ENCODE results near the gene DNM3.

DNM3 gene

DNA sequence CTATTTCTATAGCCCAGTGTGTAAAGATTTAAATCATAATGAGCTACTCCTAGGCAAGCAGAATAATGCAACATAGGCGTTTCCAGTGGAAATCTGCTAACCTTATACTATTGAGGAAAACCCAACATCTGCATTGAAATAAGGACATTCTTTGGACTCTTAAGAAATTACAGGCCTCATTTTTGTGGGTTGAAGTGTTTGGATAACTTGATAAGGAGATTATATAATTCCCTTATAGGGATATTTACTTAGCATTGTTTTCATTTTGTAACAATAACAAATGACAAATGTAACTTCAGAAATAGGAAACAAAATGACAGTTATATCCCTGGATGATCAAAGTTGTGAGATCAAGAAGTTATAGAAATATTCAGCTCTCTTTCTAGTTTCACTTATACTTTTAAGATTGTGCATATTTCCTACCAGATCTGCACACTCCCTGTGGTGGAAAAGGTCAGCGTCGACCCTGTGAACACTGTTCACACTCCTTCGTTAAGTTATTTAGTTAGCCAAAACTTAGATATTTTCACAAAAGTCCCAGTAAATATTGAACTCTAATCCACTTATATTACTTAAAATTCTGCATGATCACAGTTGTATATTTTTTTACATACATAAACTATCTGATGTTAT is 294.8 kb downstream of the DNM3 start:
- DNase-seq (ENCODE audit: low read depth in 2 of 2, low spot score in 1 of 2): no peak

DNA sequence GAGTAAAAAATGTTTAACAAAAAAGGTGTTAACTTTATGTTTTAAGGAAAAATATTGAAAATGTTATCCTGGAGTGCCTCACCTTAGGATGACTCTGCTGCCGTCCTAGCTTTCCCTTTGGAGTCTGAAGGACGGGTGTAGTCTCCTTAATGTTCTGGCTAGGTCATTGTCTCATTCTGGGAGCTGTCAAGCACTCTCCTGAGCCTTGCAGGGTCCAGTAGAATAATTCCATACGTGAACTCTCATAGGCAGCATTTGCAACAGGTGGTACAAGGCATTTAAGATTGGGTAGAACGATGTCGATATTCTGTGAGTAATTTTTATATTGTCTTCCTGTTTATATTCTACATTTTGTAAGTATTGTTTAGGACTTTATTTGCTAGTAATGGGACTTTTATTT is 295.6 kb downstream of the DNM3 start:
- DNase-seq (ENCODE audit: low read depth in 2 of 2, low spot score in 1 of 2): no peak

DNA sequence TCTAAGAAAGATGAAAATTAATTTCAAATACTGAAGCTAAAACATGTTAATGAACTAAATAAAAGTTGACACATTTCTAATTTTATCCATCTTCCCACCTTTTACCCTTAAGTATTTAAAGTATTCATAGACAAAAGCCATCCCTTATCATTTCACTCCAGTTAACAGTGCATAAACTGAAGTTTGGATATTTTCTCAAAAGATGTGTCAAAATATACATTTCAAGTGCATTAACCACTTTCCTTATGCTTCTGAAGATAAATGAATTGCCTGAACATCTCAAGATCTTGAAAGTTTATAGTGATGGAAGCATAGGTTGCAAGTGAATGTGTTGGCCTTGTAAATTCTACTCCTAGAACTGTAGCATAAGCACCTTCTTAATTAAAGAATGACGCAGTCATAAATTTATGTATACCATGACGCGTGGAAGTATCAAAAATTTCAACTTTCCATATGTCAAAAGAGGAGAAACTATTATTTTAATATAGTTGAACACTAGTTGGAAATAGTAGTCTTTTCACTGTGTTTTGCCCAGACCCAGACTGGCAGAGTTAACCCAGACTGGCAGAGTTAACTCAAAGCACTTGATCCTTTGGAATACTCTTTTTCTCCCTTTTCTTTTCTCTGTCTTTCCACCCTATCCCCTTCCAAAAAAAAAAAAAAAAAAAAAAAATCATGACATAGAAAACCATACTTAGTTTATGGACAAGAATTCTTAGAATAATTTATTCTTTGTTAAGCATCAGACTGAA is 296.6 kb downstream of the DNM3 start:
- no peak for DNase-seq (ENCODE audit: low read depth in 2 of 2, low spot score in 1 of 2)

DNA sequence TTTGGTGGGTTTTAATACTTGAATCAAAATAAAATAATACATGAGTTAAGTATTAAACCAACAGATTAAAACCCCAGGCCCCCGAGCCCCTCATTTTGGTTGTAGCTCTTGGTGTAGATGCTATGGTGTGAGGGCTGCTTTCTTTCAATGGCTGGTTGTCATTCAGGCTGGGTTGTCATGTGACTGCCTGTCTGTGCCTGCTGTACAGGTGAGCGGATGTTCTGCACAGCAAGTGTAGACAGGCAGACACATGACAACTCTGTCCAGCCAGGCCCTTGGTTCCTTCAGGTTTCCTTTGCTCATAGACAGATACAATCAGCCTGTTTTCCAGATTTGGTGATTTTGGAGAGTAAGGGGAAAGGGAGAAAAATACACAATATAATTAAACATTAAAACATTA is 297.3 kb downstream of the DNM3 start:
- no peak for DNase-seq (ENCODE audit: low read depth in 2 of 2, low spot score in 1 of 2)

DNA sequence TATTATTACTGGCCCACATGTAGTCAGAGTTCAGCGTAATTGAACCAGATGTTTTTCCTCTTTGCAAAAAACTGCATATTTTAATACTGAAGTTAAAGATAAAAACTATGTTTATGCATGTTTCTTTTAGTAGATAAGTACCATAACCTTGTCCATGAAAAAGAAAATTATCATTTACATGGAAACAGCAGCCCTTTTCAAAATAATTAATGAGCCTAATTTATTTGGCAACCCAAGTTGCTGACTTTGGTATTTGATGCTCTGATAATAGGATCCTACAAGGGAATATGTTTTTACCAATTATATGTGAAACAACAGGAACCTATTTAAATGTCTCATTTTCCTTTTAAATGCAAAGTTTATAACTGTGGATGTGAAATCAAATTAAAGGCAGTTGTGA is 297.9 kb downstream of the DNM3 start:
- DNase-seq (ENCODE audit: low read depth in 2 of 2, low spot score in 1 of 2): no peak

DNA sequence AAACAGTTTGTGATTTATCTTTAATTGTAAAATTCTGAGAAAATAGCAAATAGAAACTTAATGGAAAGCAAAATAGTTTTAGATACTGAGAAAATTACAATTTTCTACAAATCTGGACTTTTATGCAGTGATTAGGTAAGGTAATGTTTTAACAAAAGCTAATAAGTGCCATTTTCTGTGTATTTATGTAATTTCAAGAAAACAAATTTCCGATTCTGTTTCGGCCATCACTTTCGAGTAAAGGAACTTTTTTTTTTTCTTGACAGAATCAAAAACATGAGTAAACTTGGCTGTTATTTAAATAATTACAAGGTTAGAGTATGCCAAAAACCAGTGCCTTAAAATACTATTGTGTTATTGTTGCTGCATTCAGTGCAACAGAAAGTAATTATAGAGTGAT is 298.8 kb downstream of the DNM3 start:
- DNase-seq (ENCODE audit: low read depth in 2 of 2, low spot score in 1 of 2): no peak

DNA sequence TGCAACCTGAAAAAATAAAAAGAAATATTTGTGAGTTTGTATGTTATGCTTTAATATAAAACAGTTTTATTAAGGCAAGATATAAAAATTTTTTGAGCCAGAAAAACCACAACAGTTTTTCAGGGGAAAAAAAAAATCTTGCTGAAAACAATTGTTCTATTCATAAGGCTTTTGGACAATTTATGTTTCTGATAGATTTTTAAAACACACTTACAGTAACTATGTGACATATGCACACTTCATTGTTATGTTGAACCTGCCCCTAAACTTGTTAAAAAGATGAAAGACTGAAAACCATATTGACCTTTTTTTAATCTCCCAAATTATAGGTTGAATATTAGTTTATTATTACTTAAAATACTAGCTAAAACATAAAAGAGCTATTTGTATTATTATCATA is 299.3 kb downstream of the DNM3 start:
- DNase-seq (ENCODE audit: low read depth in 2 of 2, low spot score in 1 of 2): no peak

DNA sequence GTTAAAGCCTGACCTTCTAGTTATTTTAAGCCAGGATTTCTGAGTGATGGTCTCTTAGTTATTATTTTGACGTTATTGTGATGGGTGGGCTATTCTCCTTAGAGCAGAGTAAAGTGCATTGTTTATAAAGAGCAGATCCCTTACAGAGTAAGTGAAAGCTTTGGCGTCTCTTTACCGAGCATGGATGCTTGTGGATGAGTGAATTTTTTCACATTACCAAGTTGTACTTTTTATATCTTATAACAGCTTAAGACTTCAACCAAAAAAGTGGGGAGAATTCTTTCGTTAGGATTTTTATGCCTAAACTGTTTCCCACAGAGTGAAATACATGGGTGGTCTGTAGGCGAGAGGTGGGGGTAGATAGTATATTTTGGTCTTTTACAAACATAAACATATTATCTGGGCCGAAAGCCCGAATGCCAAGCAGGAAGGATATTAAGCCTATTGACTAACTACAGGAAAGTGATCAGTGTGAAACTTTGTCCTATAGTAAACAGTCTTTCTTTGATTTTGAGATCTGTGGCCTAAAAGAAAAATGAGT is 300.1 kb downstream of the DNM3 start:
- no peak for DNase-seq (ENCODE audit: low read depth in 2 of 2, low spot score in 1 of 2)

DNA sequence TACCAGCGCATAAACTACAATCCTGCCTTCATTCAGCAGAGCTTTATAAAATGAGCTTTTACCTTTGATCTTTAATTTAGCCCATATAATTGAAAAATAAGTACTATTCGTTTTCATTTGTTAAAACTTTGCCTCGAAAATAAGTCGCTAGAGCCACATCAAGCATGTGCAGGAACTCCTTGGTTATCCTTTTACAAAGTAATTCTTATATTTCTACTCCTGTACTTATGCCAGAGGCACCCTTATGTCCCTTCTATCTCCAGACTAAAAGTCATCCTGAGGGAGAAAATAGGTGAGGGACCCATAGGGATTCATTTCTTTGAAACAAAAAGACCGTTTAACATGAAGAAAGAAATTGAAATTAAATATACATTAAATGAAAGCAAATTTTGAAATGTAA is 301.0 kb downstream of the DNM3 start:
- no peak for DNase-seq (ENCODE audit: low read depth in 2 of 2, low spot score in 1 of 2)

DNA sequence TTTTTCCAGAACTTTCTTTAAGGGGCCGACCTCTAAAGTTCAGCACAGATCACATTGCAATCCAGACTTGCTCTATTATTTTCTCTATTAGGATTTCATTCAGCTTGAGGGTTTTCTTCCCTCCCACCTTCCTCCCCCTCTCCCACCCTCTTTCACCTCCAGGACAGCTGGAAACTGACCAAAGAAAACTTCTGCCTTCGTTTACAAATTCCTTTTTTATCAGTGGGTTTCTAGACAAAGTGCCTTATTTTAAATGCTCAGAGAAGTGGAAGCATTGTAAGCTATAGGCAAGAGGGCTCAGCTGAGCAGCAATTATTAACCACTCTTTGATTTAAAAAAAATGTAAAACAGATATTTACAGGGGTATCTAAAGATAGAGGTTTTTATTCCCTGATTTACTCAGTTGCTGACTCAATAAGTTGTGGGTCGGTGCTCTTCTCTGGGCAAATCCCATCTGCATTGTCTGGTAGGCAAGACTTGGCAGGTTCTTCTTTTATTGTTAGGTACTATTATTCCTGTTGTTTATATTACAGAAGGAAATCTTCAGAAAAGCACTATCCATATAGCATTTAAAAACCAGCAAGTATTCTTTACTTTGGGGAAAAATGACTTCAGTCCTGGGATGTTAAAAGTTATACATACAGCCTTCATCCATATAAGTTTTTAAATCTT is 302.2 kb downstream of the DNM3 start:
- DNase-seq (ENCODE audit: low read depth in 2 of 2, low spot score in 1 of 2): no peak

DNA sequence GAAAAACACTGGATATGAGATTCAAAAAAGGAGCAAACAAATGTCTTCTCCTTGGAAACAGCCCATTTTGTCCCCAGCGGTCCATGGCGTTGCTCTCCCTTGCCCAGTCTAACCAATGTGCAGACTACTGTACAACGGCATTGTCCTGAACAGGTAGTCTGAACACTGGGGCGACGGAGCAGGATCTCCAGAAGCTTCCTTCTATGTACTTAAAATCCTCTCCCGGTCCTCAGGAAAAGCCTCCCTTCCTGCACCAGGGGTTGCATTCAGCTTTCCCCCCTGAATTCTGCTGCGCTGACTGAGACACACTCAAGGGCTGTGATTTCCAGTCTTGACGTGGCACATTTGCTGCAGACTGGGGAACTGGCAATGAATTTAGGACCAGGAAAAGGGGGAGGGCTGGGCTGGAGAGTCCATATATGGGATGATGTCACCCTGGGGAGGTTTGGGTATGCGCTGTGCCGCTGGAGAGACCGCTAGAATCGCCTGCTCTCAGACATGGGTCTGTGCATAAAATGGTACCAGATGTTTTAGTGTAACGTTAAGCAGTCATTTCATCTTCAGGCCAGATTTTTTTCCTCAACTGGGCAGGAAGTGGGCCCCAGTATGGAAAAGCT is 303.3 kb downstream of the DNM3 start:
- DNase-seq (ENCODE audit: low read depth in 2 of 2, low spot score in 1 of 2): no peak

DNA sequence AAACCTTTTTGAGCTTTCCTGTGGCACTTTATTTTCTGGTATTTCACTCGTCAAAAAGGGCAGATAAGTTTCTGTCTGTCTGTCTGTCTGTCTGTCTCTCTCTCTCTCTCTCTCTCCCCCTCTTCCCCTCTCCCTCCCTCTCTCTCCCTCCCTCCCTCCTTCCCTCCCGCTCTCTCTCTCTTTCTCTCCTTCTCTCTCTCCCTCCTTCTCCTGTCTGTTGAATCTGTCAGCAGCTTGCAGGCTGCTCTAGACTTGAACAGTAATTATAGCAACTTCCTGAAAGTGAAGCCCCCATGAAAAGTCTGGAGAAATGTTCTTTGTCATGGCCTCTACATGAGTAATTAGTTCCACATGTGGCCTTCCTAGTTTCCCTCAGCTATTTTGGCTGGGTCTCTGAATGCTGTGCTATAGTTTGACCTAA is 303.9 kb downstream of the DNM3 start:
- no peak for DNase-seq (ENCODE audit: low read depth in 2 of 2, low spot score in 1 of 2)

DNA sequence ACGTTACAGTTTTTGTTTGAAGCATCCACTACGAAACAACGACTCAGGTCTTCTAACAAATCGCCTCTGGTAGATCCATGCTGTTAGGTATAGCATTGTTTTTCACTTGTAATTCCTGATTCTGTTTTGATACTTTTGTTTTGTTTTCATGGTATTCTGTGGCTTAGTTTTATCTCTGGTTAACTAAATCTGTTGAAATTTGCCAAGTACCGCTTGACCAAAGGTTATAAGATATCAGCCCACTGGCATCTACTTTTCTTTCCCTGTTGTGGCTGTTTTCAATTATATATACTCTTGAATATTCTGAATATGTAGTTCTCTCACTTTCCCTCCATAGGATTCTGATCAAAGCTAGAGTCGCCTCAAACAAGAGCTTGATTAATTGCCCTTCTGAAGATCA is 304.4 kb downstream of the DNM3 start:
- no peak for DNase-seq (ENCODE audit: low read depth in 2 of 2, low spot score in 1 of 2)

DNA sequence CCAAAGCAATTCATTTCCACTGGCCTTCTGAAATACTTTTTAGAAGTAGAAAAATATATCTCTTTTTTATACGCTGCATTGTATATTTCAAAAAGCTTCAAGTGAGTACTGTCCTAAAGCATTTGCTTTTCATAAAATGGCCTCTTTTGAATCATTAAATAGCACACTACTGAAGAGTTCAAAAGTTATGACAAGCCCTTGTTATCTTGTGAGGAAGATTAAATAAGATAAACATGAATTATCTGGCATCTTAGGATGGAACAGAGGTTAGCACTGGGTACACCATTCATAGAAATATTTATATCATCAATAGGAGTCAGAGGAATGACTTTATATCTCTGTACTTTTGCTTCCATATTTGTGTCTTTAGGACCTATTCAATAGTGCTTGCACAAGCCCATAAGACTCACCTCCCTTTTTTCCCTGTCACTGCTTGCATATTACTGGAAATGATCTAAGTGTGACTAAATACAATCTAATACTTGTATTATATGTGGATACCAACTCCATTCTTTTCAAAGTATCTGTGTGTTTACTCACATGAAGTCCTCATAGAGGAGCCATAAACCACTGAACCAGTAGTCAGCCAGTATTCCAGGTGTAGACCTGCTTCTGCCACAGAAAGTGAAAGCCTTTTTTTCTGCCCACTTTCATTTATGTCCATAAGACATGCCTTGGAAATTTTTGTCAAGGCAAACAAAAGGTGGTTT is 305.0 kb downstream of the DNM3 start:
- DNase-seq (ENCODE audit: low read depth in 2 of 2, low spot score in 1 of 2): no peak

DNA sequence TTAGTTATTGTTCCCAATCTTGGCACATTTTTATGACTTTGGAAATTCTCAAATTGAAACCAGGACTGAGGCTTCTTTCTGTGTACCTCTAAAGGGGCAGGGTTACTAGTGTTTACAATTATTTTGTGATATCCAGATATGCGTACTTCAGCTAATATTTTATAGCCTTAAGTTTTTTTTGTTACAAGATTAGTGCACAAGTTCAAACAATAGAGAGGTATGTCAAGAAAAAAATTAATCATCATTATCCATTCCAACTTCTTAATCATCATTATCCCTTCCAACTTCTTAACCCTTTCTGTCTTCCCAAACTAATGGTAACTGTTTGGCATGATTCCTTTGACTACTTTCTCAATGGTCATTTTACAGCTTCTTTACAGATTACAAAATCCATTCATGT is 306.2 kb downstream of the DNM3 start:
- DNase-seq (ENCODE audit: low read depth in 2 of 2, low spot score in 1 of 2): no peak

DNA sequence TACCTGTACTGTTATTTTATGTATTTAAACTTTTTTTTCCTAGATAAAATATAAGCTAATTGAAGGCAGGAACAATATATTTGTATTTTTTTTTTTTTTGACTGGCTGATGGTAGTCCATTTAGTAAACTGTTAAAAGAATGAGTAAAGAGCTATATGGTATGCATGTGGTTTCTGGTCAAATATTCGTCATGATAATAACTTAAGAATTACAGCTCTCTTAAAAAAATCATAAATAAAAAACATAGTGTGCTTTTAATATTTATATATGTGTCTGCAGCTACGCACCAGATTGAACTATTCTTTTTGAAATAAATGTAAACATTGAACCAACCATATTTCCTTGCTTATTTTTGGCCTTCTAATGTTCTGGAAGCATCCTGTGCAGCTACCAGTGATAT is 306.9 kb downstream of the DNM3 start:
- no peak for DNase-seq (ENCODE audit: low read depth in 2 of 2, low spot score in 1 of 2)

DNA sequence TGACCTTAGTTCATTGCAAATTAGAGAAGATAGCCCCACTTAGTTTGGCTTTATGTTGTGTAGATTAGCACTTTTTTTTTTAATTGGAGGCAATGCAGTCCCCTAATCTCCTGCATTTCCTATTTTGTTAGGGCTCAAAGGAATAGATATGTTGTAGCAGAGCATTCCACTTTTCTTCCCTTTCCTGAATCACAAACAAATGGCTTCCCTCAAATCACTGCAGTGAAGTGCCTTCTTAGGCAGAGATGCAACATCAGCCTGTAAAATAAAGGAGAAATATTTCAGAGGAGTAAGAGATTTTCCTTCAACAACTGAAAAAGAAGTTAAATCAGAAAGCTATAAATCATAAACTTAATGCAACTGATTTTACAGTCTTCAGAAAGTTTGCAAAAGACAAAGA is 307.4 kb downstream of the DNM3 start:
- DNase-seq (ENCODE audit: low read depth in 2 of 2, low spot score in 1 of 2): no peak

DNA sequence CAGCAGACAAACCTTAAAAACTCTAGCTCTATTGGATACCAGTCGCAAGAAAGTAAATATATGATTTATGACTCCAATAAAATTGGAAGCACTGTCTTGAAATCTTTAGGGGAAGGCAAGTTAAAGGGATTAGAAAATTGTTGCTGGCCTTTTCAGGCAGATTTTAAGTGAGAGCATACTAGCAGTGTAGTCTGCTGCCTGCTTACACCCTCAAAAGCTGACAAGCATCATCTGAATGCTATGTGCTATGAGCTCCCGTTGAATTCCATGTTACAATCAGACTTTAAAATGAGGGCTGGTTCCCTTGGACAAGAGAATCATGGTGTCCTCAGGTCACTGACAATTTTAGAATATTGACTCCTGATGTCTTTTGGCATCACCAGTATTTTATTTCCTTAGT is 308.0 kb downstream of the DNM3 start:
- DNase-seq (ENCODE audit: low read depth in 2 of 2, low spot score in 1 of 2): no peak

DNA sequence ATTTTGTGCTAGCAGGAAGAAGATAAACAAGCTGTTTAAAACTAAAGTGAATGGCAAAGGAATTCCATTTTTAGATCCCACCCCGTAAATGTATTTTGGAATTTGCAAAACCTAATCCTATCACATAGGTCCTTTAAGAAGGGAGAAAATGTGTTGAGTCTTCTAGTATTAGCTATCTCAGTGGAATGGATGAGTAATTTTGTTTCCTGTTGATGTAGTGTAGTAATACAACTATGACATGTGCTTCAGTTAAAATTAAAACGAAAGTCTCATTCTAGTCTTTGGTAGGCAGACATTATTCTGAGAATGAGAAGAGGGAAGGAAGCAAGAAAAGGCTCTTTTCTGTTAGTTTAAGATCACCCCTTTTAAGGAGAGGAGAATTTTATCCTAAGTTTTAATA is 313.3 kb downstream of the DNM3 start:
- no peak for DNase-seq (ENCODE audit: low read depth in 2 of 2, low spot score in 1 of 2)

DNA sequence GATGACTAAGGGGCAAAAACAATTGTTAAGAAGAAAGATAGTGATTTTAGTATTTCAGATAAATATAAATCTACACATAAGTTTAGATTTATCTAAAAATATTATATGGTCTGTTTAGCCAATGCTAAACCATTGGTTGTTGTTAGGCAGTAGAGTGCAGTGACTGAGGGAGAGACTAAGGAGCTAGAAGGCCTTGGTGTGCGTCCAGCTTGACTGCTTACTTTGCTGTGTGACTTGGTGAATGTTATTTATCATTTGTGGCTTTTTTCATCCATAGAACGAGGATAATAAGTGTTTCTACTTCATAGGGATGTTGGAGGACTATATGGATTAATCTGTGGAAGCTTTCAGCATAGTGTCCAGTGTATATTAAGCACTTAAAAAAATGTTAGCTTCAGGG is 314.5 kb downstream of the DNM3 start:
- no peak for DNase-seq (ENCODE audit: low read depth in 2 of 2, low spot score in 1 of 2)

DNA sequence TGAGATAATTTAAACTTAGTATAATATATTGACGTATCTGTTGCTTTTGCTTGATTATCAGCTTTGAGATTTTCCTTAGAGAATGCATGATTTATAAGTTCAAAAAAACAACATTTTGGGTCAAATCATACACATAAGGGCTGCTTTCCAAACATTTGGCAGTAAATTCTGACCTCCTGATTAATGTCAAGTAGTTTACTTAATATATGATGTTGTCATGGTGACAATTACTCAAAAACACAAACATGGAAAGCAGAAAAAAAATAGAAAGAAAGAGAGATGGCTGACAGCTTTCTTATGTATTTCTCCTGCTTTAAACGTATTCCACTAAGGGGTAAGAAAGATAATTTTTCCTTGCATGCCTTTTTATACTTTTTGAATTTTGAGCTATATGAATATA is 320.9 kb downstream of the DNM3 start:
- no peak for DNase-seq (ENCODE audit: low read depth in 2 of 2, low spot score in 1 of 2)
